Mesenchymal stem cell (in vitro differentiated cells and primary cell): ENCODE results near the gene NAP1L4.

Experiments used
- DNase-seq: peaks from one replicate; pipeline ENCODE4 v3.0.0-alpha.2; 2013
- H2AFZ ChIP-seq: one replicate; pipeline ENCODE4 v1.6.1; 2013; ENCODE audit warnings: low read depth, mild to moderate bottlenecking, control low read depth, inconsistent platforms, low read length, moderate library complexity
- H2AK5ac ChIP-seq: 2 replicates; pipeline ENCODE4 v1.6.1; 2013; ENCODE audit warnings: low read length, moderate library complexity, mild to moderate bottlenecking, inconsistent platforms; ENCODE audit not compliant: severe bottlenecking
- H2BK120ac ChIP-seq: one replicate; pipeline ENCODE4 v1.6.1; 2013; ENCODE audit warnings: low read depth, mild to moderate bottlenecking, inconsistent platforms, low read length, moderate library complexity
- H2BK12ac ChIP-seq, 2 experiments: one replicate each; pipeline ENCODE4 v1.6.1; 2013; ENCODE audit warnings: inconsistent platforms in 2 of 2, low read length in 2 of 2, mild to moderate bottlenecking in 2 of 2, moderate library complexity in 2 of 2, control low read depth in 1 of 2
- H2BK15ac ChIP-seq: one replicate; pipeline ENCODE4 v1.6.1; 2013; ENCODE audit warnings: mild to moderate bottlenecking, low read depth, inconsistent platforms; ENCODE audit not compliant: poor library complexity, severe bottlenecking
- H2BK5ac ChIP-seq: 2 replicates; pipeline ENCODE4 v1.6.1; 2013; ENCODE audit warnings: low read depth, mild to moderate bottlenecking, low read length, control low read depth, inconsistent platforms; ENCODE audit not compliant: poor library complexity, severe bottlenecking
- H3K14ac ChIP-seq, 2 experiments: one replicate each; pipeline ENCODE4 v1.6.1; 2013; ENCODE audit warnings: inconsistent platforms in 2 of 2, low read length in 2 of 2, control low read depth in 1 of 2, mild to moderate bottlenecking in 1 of 2, moderate library complexity in 1 of 2
- H3K18ac ChIP-seq, 2 experiments: one replicate each; pipeline ENCODE4 v1.6.1; 2013; ENCODE audit warnings: inconsistent platforms in 2 of 2, low read length in 2 of 2, control low read depth in 1 of 2, low read depth in 1 of 2, mild to moderate bottlenecking in 1 of 2
- H3K23ac ChIP-seq, 2 experiments: one replicate each; pipeline ENCODE4 v1.6.1; 2013; ENCODE audit warnings: inconsistent platforms in 2 of 2, low read length in 2 of 2, mild to moderate bottlenecking in 2 of 2, moderate library complexity in 2 of 2, control low read depth in 1 of 2
- H3K27ac ChIP-seq: 2 replicates; pipeline ENCODE4 v1.5.1; 2013; ENCODE audit warnings: mild to moderate bottlenecking, moderate library complexity, low read length, control low read depth, inconsistent platforms; ENCODE audit not compliant: poor library complexity, severe bottlenecking
- H3K27me3 ChIP-seq, 2 experiments: 2 replicates each; pipeline versions ENCODE4 v1.6.1 to v1.7.0; 2013; ENCODE audit warnings: low read length in 2 of 2, mild to moderate bottlenecking in 2 of 2, moderate library complexity in 2 of 2, control low read depth in 1 of 2, inconsistent platforms in 1 of 2; ENCODE audit not compliant: control insufficient read depth in 1 of 2, insufficient read depth in 1 of 2
- H3K36me3 ChIP-seq, 2 experiments: 2 replicates each; pipeline versions ENCODE4 v1.6.1 to v1.7.0; 2013; ENCODE audit warnings: low read length in 2 of 2, control low read depth in 1 of 2, inconsistent platforms in 1 of 2, low read depth in 1 of 2, mild to moderate bottlenecking in 1 of 2; ENCODE audit not compliant: insufficient read depth in 2 of 2, control insufficient read depth in 1 of 2
- H3K4ac ChIP-seq, 2 experiments: one replicate each; pipeline ENCODE4 v1.6.1; 2013; ENCODE audit warnings: inconsistent platforms in 2 of 2, low read length in 2 of 2, mild to moderate bottlenecking in 2 of 2, moderate library complexity in 2 of 2, control low read depth in 1 of 2, low read depth in 1 of 2
- H3K4me1 ChIP-seq: 2 replicates; pipeline ENCODE4 v1.6.1; 2013; ENCODE audit warnings: low read depth, low read length, control low read depth; ENCODE audit not compliant: control insufficient read depth, insufficient read depth
- H3K4me2 ChIP-seq: 2 replicates; pipeline ENCODE4 v1.6.1; 2013; ENCODE audit warnings: low read length, mild to moderate bottlenecking, inconsistent platforms; ENCODE audit not compliant: poor library complexity, severe bottlenecking
- H3K4me3 ChIP-seq, 2 experiments: 2 replicates each; pipeline versions ENCODE4 v1.5.1 to v1.7.0; 2013; ENCODE audit warnings: low read length in 2 of 2, mild to moderate bottlenecking in 2 of 2, control low read depth in 1 of 2, low read depth in 1 of 2; ENCODE audit not compliant: insufficient read depth in 1 of 2
- H3K79me1 ChIP-seq: replicated peaks from 2 replicates; pipeline ENCODE4 v1.6.1; 2013; ENCODE audit warnings: mild to moderate bottlenecking, control low read depth, low read length, inconsistent platforms; ENCODE audit not compliant: poor library complexity, severe bottlenecking
- H3K9ac ChIP-seq: 2 replicates; pipeline ENCODE4 v1.7.0; 2013; ENCODE audit warnings: mild to moderate bottlenecking, low read length, moderate library complexity
- H3K9me3 ChIP-seq: 2 replicates; pipeline ENCODE4 v1.7.0; 2013; ENCODE audit warnings: mild to moderate bottlenecking, low read length; ENCODE audit not compliant: control insufficient read depth
- H4K8ac ChIP-seq: one replicate; pipeline ENCODE4 v1.6.1; 2013; ENCODE audit warnings: inconsistent platforms, mild to moderate bottlenecking, low read length, moderate library complexity
- H4K91ac ChIP-seq: one replicate; pipeline ENCODE4 v1.6.1; 2013; ENCODE audit warnings: mild to moderate bottlenecking, low read length, inconsistent platforms
- WGBS: methylation state at CpG from one replicate; pipeline ENCODE4 v1.1.7; 2013; ENCODE audit warnings: mixed read lengths; 5-methylcytosine and 5-hydroxymethylcytosine counted together

NAP1L4 gene

GRCh38 chr11:2974272-2974671, 17.9 kb downstream of the NAP1L4 start:
- H3K4me3 ChIP-seq: no peak overlapping the region
- H3K18ac ChIP-seq: no peak overlapping the region
- H3K4me1 ChIP-seq: no peaks in the 10 kb centered on the region
- WGBS: 96% methylated on average over 3 of the region's 3 CpGs
- H3K14ac ChIP-seq: no peak overlapping the region
- H4K8ac ChIP-seq: no peak overlapping the region
- H2BK15ac ChIP-seq: no peak overlapping the region
- no peaks in the 10 kb centered on the region for H3K27me3 ChIP-seq
- peaks cover 38 to 100% of the 10 kb centered on the region in 2 experiments for H3K36me3 ChIP-seq
- no peak for DNase-seq
- H3K4me2 ChIP-seq: no peak overlapping the region
- no peak overlapping the region for H2BK5ac ChIP-seq
- peaks cover 29% of the 10 kb centered on the region for H3K79me1 ChIP-seq
- H2AFZ ChIP-seq: no peak overlapping the region
- no peak overlapping the region for H2AK5ac ChIP-seq
- no peak overlapping the region for H2BK120ac ChIP-seq
- H3K23ac ChIP-seq: no peak overlapping the region
- no peak overlapping the region for H2BK12ac ChIP-seq
- no peak overlapping the region for H4K91ac ChIP-seq
- no peak overlapping the region for H3K27ac ChIP-seq
- no peak overlapping the region for H3K4ac ChIP-seq
- no peak overlapping the region for H3K9ac ChIP-seq
- no peaks in the 10 kb centered on the region for H3K9me3 ChIP-seq

DNA sequence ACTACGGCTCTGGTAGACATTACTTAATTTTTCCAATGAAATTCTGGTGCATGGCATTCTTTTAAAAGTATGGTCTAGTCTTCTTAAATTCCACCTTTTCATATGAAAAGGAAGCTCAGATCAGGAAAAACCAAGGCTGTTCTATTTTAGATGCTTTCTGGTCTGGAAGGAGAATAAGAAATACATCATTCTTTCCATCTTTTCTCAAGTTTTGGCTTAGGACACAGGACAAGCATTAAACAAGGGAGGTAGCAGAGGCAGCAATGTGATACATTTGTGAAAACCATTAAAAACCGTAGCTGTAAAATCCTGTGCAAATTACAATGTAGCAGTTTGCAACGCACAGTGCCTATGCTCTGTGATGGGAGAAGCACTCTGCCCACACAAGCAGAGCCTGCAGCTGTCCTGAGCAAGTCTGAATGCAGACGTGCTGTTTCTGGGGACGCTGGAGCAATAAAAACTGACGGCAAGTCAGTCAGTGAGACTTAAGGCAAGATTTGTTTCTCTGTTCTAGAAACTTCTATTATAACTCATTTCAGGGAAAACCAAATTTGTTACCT, 23.7 kb downstream of the NAP1L4 start:
- no peaks in the 10 kb centered on the region for H3K9me3 ChIP-seq
- no peaks in the 10 kb centered on the region for H3K27me3 ChIP-seq
- H3K79me1 ChIP-seq: peaks cover 40% of the 10 kb centered on the region
- no peak overlapping the region for H3K14ac ChIP-seq
- no peak overlapping the region for H4K91ac ChIP-seq
- H3K27ac ChIP-seq: no peak overlapping the region
- H2BK15ac ChIP-seq: no peak overlapping the region
- H2BK120ac ChIP-seq: no peak overlapping the region
- H3K4me1 ChIP-seq: peaks cover 3% of the 10 kb centered on the region
- DNase-seq: no peak
- WGBS: 91% methylated on average over 3 of the region's 6 CpGs
- H3K9ac ChIP-seq: no peak overlapping the region
- H3K23ac ChIP-seq: no peak overlapping the region
- H3K4me3 ChIP-seq: no peak overlapping the region
- H3K18ac ChIP-seq: no peak overlapping the region
- no peak overlapping the region for H2AK5ac ChIP-seq
- H4K8ac ChIP-seq: no peak overlapping the region
- H3K4ac ChIP-seq: no peak overlapping the region
- peaks cover 63 to 98% of the 10 kb centered on the region in 2 experiments for H3K36me3 ChIP-seq
- H3K4me2 ChIP-seq: no peak overlapping the region
- no peak overlapping the region for H2AFZ ChIP-seq
- no peak overlapping the region for H2BK12ac ChIP-seq
- no peak overlapping the region for H2BK5ac ChIP-seq

- Histone ChIP-seq H2BK15ac (no peak overlapping the region), H4K8ac (no peak overlapping the region), H3K9me3 (no peaks in the 10 kb centered on the region), H2BK12ac (no peak overlapping the region), H3K9ac (no peak overlapping the region), H3K79me1 (peaks cover 42% of the 10 kb centered on the region), H3K36me3 (peaks cover 63 to 94% of the 10 kb centered on the region in 2 experiments), H3K18ac (no peak overlapping the region), H2AK5ac (no peak overlapping the region), H3K14ac (no peak overlapping the region), H3K4me3 (no peak overlapping the region), H3K27me3 (no peaks in the 10 kb centered on the region), H2BK120ac (no peak overlapping the region), H2BK5ac (no peak overlapping the region), H3K4me1 (peaks cover 5% of the 10 kb centered on the region), H3K27ac (no peak overlapping the region), H3K4me2 (no peak overlapping the region), H3K23ac (no peak overlapping the region), H4K91ac (peak overlapping the region; percentile 16), H2AFZ (no peak overlapping the region), H3K4ac (no peak overlapping the region)
- DNase-seq: no peak
- 92% methylated on average over 4 of the region's 4 CpGs for WGBS
These were observed 27.3 kb downstream of the NAP1L4 start for GRCh38 chr11:2964782-2965181.

DNA sequence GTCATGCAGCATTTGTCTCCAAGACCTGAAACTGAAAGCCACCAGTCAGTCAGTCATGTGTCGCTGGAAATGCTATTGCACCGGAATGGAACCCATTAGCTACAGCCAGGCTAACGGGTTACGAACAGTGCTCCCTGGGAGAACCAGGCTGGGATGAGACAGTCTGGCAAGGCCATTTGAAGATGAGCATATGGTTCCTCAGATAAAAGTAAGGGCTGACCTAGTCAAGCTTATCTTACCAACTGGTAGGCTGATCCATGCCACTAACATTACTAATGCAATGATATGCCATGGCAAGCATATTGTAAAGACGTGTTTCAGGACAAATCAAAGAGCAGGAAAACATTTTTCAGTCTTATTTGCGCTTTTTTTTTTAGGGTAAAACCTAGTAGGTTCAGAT, 28.4 kb downstream of the NAP1L4 start:
- Histone ChIP-seq H3K4me1 (peaks cover 5% of the 10 kb centered on the region), H3K4ac (no peak overlapping the region), H4K8ac (no peak overlapping the region), H2BK15ac (no peak overlapping the region), H3K9ac (no peak overlapping the region), H3K4me2 (no peak overlapping the region), H3K36me3 (peaks cover 55 to 94% of the 10 kb centered on the region in 2 experiments), H3K79me1 (peaks cover 39% of the 10 kb centered on the region), H3K18ac (no peak overlapping the region), H2BK12ac (no peak overlapping the region), H3K27ac (no peak overlapping the region), H2AK5ac (no peak overlapping the region), H3K9me3 (no peaks in the 10 kb centered on the region), H2BK120ac (no peak overlapping the region), H3K27me3 (no peaks in the 10 kb centered on the region), H3K4me3 (no peak overlapping the region), H3K23ac (no peak overlapping the region), H3K14ac (no peak overlapping the region), H4K91ac (no peak overlapping the region), H2BK5ac (no peak overlapping the region), H2AFZ (no peak overlapping the region)
- 100% methylated on average over 6 of the region's 6 CpGs for WGBS
- DNase-seq: no peak
